Urothelium cell line (cell line): ENCODE results near the gene FCER2.

ENCODE experiments used
- DNase-seq: peaks from one replicate; pipeline ENCODE4 v3.0.0; 2011; ENCODE audit warnings: low spot score, mixed read lengths
- FAIRE-seq: peaks from 2 replicates; lab custom pipeline; 2011; peaks lifted over from hg19 to GRCh38; lab: Jason Lieb, UNC

FCER2 gene

GRCh38 chr19:7734220-7735203 is 32.6 kb upstream of the FCER2 start:
- DNase-seq = no peak
- FAIRE-seq = no peak

GRCh38 chr19:7733376-7733775 is 31.4 kb upstream of the FCER2 start:
- DNase-seq (no peak), FAIRE-seq (no peak)

- FAIRE-seq (no peak), DNase-seq (no peak)
Measured at GRCh38 chr19:7732045-7732444, 30.1 kb upstream of the FCER2 start, which contains the start of gene CLEC4G. TSS of gene CLEC4G (minus strand) at chr19:7732110. CDS start at chr19:7732102, 8 bp downstream.

GRCh38 chr19:7731615-7732014 is 29.7 kb upstream of the FCER2 start:
- FAIRE-seq (no peak), DNase-seq (no peak)

GRCh38 chr19:7731218-7731595 is 29.3 kb upstream of the FCER2 start:
- FAIRE-seq (no peak), DNase-seq (no peak)

- no peak for DNase-seq
- no peak for FAIRE-seq
Measured at GRCh38 chr19:7730286-7731217, 28.6 kb upstream of the FCER2 start.

GRCh38 chr19:7729831-7730285 is 27.9 kb upstream of the FCER2 start:
- DNase-seq (no peak), FAIRE-seq (no peak)

- FAIRE-seq = no peak
- no peak for DNase-seq
Measured at GRCh38 chr19:7729211-7729610, 27.3 kb upstream of the FCER2 start.

GRCh38 chr19:7725791-7726190 is 23.9 kb upstream of the FCER2 start:
- FAIRE-seq (no peak), DNase-seq (no peak)

GRCh38 chr19:7722231-7722651 is 20.3 kb upstream of the FCER2 start:
- DNase-seq = no peak
- no peak for FAIRE-seq

- DNase-seq (no peak), FAIRE-seq (no peak)
Measured at GRCh38 chr19:7720351-7720750, 18.4 kb upstream of the FCER2 start.

- no peak for FAIRE-seq
- DNase-seq = no peak
Measured at GRCh38 chr19:7718668-7719067, 16.7 kb upstream of the FCER2 start.

GRCh38 chr19:7716762-7717161 is 14.8 kb upstream of the FCER2 start:
- FAIRE-seq (no peak), DNase-seq (no peak)

GRCh38 chr19:7715671-7716070 is 13.7 kb upstream of the FCER2 start:
- DNase-seq (no peak), FAIRE-seq (no peak)

- FAIRE-seq (no peak), DNase-seq (no peak)
Measured at GRCh38 chr19:7710616-7711015, 8.7 kb upstream of the FCER2 start.

- FAIRE-seq (no peak), DNase-seq (no peak)
Measured at GRCh38 chr19:7709932-7710460, 8.1 kb upstream of the FCER2 start.

- FAIRE-seq = no peak
- DNase-seq = no peak
Measured at GRCh38 chr19:7706955-7707456, 5.1 kb upstream of the FCER2 start.

- FAIRE-seq (no peak), DNase-seq (no peak)
Measured at GRCh38 chr19:7706188-7706954, 4.4 kb upstream of the FCER2 start.

GRCh38 chr19:7705387-7706187 is 3.7 kb upstream of the FCER2 start:
- DNase-seq = no peak
- no peak for FAIRE-seq
